HCT116 (cell line): ENCODE data around the gene EEF1AKMT2. TPM values are rescaled to one million over a fixed set of nuclear protein-coding genes. Genes with fewer than 3 reads are reported as not detected.

Experiments used
- ATAC-seq: fragments of 200-7000 bp; cut with Tn5 transposase; 2 replicates; pipeline ENCODE4 v1.9.1; 2020; ENCODE audit warnings: mild to moderate bottlenecking, moderate library complexity
- BruUV-seq: library from RNA; stranded (reverse); fragments of 400-500 nt; replicated peaks from 2 replicates; lab custom pipeline; 2021; lab: Mats Ljungman, UMichigan
- CTCF ChIA-PET: fragments of 300-600 bp; sonication (Branson Sonifier 250); formaldehyde crosslinking; loops from one replicate; lab custom pipeline; 2021; ENCODE audit warnings: antibody characterized with exemption; lab: Charles Lee
- POLR2A ChIA-PET: fragments of 300-600, 350-600 bp; sonication (Branson Sonifier 250); formaldehyde crosslinking; loops from one replicate; lab custom pipeline; 2021; ENCODE audit warnings: antibody characterized with exemption; lab: Charles Lee
- RAD21 ChIA-PET, 2 experiments: fragments of 300-600 bp; sonication (Branson Sonifier 250); formaldehyde crosslinking; loops; one replicate each; lab custom pipeline; 2023; ENCODE audit warnings: low total read pairs in 2 of 2; ENCODE audit not compliant: uncharacterized antibody in 2 of 2, unreplicated experiment in 2 of 2, low non-redundant PET in 1 of 2; lab: Charles Lee
- DNase-seq: peaks from one replicate; pipeline ENCODE4 v3.0.0-alpha.2; 2010; ENCODE audit warnings: low read depth, low spot score
- H2AFZ ChIP-seq: fragments of 200-600 bp; shearing (Covaris generic), sonication (generic); 2 replicates; pipeline ENCODE4 v1.6.1; 2017; ENCODE audit warnings: low read depth, mixed run types, mixed read lengths, antibody characterized with exemption, low read length; ENCODE audit not compliant: poor library complexity, severe bottlenecking
- H3K27ac ChIP-seq: 2 replicates; pipeline ENCODE4 v1.5.1; 2012; ENCODE audit warnings: low read depth, low read length
- H3K27me3 ChIP-seq: fragments of 200-600 bp; sonication (generic); 2 replicates; pipeline ENCODE4 v1.6.1; 2016; ENCODE audit warnings: mixed run types, low read length, mixed read lengths; ENCODE audit not compliant: insufficient read depth
- H3K36me3 ChIP-seq, 2 experiments: fragments of 200-500 bp in 1 of 2; fragments of 200-600 bp in 1 of 2; sonication (Bioruptor generic) in 1 of 2; sonication (generic) in 1 of 2; 2 replicates each; pipeline versions ENCODE4 v1.5.1 to v1.6.1; 2014 to 2016; ENCODE audit warnings: low read length in 2 of 2, inconsistent platforms in 1 of 2, mixed read lengths in 1 of 2, mixed run types in 1 of 2; ENCODE audit not compliant: insufficient read depth in 2 of 2, control insufficient read depth in 1 of 2
- H3K4me1 ChIP-seq, 2 experiments: fragments of 200-600 bp in 1 of 2; sonication (generic) in 1 of 2; 2 replicates each; pipeline versions ENCODE4 v1.5.1 to v1.6.1; 2012 to 2017; ENCODE audit warnings: low read length in 2 of 2, inconsistent platforms in 1 of 2, mild to moderate bottlenecking in 1 of 2, mixed read lengths in 1 of 2, mixed run types in 1 of 2, moderate library complexity in 1 of 2; ENCODE audit not compliant: insufficient read depth in 2 of 2, control insufficient read depth in 1 of 2
- H3K4me2 ChIP-seq: fragments of 200-600 bp; sonication (generic); 2 replicates; pipeline ENCODE4 v1.6.1; 2017; ENCODE audit warnings: mixed run types, low read length, mixed read lengths
- H3K4me3 ChIP-seq, 2 experiments: fragments of 200-600 bp in 1 of 2; sonication (generic) in 1 of 2; replicated peaks in 1 of 2; 2 replicates each; pipeline ENCODE4 v1.5.1; 2011 to 2016; ENCODE audit warnings: low read length in 2 of 2, control low read depth in 1 of 2, low read depth in 1 of 2, mild to moderate bottlenecking in 1 of 2, mixed read lengths in 1 of 2, mixed run types in 1 of 2
- H3K79me2 ChIP-seq: fragments of 200-600 bp; sonication (generic); 2 replicates; pipeline ENCODE4 v1.6.1; 2017; ENCODE audit warnings: mild to moderate bottlenecking, mixed run types, low read length, moderate library complexity, mixed read lengths; ENCODE audit not compliant: insufficient read depth
- H3K9ac ChIP-seq: fragments of 200-600 bp; sonication (generic); 2 replicates; pipeline ENCODE4 v1.6.1; 2016; ENCODE audit warnings: low read length, mixed read lengths
- H3K9me2 ChIP-seq: fragments of 200-600 bp; sonication (generic), shearing (Covaris generic); 2 replicates; pipeline ENCODE4 v1.6.1; 2017; ENCODE audit warnings: mixed run types, mild to moderate bottlenecking, moderate library complexity; ENCODE audit not compliant: insufficient read depth
- H3K9me3 ChIP-seq, 2 experiments: fragments of 200-500 bp in 1 of 2; fragments of 200-600 bp in 1 of 2; sonication (Bioruptor generic) in 1 of 2; sonication (generic) in 1 of 2; 2 replicates each; pipeline ENCODE4 v1.6.1; 2014 to 2017; ENCODE audit warnings: low read length in 2 of 2, mixed read lengths in 2 of 2, inconsistent platforms in 1 of 2, low read depth in 1 of 2, mild to moderate bottlenecking in 1 of 2, mixed run types in 1 of 2, moderate library complexity in 1 of 2; ENCODE audit not compliant: control insufficient read depth in 1 of 2, insufficient read depth in 1 of 2
- H4K20me1 ChIP-seq: fragments of 200-600 bp; sonication (generic), shearing (Covaris generic); 2 replicates; pipeline ENCODE4 v1.6.1; 2017; ENCODE audit warnings: mixed run types, mild to moderate bottlenecking, moderate library complexity; ENCODE audit not compliant: insufficient read depth
- SIN3A ChIP-seq: IDR thresholded peaks from 2 replicates; pipeline ENCODE4 v1.6.1; 2012; ENCODE audit warnings: low read depth
- intact Hi-C: fragments of 100-400 bp; cut with micrococcal nuclease; formaldehyde crosslinking; loops from 2 replicates; pipeline ENCODE4 v1.10.0; 2022
- total RNA-seq: library from RNA; stranded (reverse); gene quantifications from one replicate; pipeline ENCODE4 v1.2.1, GENCODE V29; 2021; ENCODE audit not compliant: unreplicated experiment
- TF ChIP-seq, protein P1 (sequence below): IDR thresholded peaks from 2 replicates; pipeline ENCODE4 v1.6.1; 2012; ENCODE audit warnings: low read depth
- TF ChIP-seq, protein P2 (sequence below): IDR thresholded peaks from 2 replicates; pipeline ENCODE4 v1.6.1; 2011; ENCODE audit warnings: mild to moderate bottlenecking, low read length, moderate library complexity; ENCODE audit not compliant: insufficient replicate concordance; ENCODE audit errors: extremely low read depth

EEF1AKMT2 gene
- total RNA-seq, 1 experiment from 2014 or later = 39.6 TPM

DNA sequence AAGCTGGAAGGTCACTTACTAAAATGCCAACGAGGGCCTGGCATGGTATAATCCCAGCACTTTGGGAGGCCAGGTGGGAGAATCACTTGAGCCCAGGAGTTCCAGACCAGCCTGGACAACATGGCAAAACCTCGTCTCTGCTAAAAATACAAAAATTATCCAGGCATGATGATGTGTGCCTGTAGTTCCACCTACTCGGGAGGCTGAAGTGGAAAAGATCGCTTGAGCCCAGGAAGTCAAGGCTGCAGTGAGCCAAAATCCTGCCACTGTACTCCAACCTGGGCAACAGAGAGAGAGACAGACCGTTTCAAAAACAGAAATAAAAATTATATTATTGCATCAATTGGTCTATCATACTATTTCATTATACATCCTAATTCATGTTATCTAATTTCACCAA is 29.4 kb downstream of the EEF1AKMT2 start:
- intact Hi-C loops = no loop called here
- no peak for ATAC-seq
- Histone ChIP-seq H3K9ac (no peak overlapping the region), H3K9me2 (no peaks in the 10 kb centered on the region), H3K27me3 (no peaks in the 10 kb centered on the region), H3K4me3 (no peak overlapping the region), H3K4me2 (no peak overlapping the region), H2AFZ (no peak overlapping the region), H3K9me3 (no peaks in the 10 kb centered on the region), H3K36me3 (peaks cover 39 to 42% of the 10 kb centered on the region in 2 experiments), H3K4me1 (no peaks in the 10 kb centered on the region), H4K20me1 (no peaks in the 10 kb centered on the region; the same call in none of the 2 replicates), H3K27ac (no peak overlapping the region), H3K79me2 (peaks cover 4% of the 10 kb centered on the region; the same call in 1 of the 2 replicates)
- no TSS peak for BruUV-seq
- ChIA-PET RAD21 (no interaction called here), CTCF (interaction anchor here (1.4 kb wide), 1 partner anchor 17 kb away, joined by 5 read pairs; no protein-coding TSS in a partner anchor), POLR2A (no interaction called here)
- no peak for DNase-seq
- TF ChIP-seq, protein P1, sequence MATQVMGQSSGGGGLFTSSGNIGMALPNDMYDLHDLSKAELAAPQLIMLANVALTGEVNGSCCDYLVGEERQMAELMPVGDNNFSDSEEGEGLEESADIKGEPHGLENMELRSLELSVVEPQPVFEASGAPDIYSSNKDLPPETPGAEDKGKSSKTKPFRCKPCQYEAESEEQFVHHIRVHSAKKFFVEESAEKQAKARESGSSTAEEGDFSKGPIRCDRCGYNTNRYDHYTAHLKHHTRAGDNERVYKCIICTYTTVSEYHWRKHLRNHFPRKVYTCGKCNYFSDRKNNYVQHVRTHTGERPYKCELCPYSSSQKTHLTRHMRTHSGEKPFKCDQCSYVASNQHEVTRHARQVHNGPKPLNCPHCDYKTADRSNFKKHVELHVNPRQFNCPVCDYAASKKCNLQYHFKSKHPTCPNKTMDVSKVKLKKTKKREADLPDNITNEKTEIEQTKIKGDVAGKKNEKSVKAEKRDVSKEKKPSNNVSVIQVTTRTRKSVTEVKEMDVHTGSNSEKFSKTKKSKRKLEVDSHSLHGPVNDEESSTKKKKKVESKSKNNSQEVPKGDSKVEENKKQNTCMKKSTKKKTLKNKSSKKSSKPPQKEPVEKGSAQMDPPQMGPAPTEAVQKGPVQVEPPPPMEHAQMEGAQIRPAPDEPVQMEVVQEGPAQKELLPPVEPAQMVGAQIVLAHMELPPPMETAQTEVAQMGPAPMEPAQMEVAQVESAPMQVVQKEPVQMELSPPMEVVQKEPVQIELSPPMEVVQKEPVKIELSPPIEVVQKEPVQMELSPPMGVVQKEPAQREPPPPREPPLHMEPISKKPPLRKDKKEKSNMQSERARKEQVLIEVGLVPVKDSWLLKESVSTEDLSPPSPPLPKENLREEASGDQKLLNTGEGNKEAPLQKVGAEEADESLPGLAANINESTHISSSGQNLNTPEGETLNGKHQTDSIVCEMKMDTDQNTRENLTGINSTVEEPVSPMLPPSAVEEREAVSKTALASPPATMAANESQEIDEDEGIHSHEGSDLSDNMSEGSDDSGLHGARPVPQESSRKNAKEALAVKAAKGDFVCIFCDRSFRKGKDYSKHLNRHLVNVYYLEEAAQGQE = no peak
- TF ChIP-seq SIN3A = no peak
- TF ChIP-seq, protein P2, sequence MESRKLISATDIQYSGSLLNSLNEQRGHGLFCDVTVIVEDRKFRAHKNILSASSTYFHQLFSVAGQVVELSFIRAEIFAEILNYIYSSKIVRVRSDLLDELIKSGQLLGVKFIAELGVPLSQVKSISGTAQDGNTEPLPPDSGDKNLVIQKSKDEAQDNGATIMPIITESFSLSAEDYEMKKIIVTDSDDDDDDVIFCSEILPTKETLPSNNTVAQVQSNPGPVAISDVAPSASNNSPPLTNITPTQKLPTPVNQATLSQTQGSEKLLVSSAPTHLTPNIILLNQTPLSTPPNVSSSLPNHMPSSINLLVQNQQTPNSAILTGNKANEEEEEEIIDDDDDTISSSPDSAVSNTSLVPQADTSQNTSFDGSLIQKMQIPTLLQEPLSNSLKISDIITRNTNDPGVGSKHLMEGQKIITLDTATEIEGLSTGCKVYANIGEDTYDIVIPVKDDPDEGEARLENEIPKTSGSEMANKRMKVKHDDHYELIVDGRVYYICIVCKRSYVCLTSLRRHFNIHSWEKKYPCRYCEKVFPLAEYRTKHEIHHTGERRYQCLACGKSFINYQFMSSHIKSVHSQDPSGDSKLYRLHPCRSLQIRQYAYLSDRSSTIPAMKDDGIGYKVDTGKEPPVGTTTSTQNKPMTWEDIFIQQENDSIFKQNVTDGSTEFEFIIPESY = no peak
